Muscle of arm (tissue), 14 donors: Measurements from ENCODE around the gene NRG2. TPM values are rescaled to one million over a fixed set of nuclear protein-coding genes. Genes with fewer than 3 reads are reported as not detected.

Source experiments
- DNase-seq: peaks from one replicate; pipeline ENCODE4 v3.0.0-alpha.2; 2013
- long read RNA-seq, 11 donors: transcript quantifications; one replicate each; lab custom pipeline, GENCODE V29; 2026
- polyA plus RNA-seq, 12 donors: library from polyadenylated mRNA; unstranded; fragments of 120-200 nt; gene quantifications; one replicate each; pipeline ENCODE4 v1.2.1, GENCODE V29; 2013; ENCODE audit not compliant: insufficient read length in 12 of 12

NRG2 gene
- 1 to 10 TPM in 8 of 12 donors, under 1 TPM in 2, not detected in 2; 0.81 to 2.7 (median 1.4) TPM for polyA plus RNA-seq
- long read RNA-seq, donor 1, result 0 reads
- long read RNA-seq, donor 2, result 0 reads
- long read RNA-seq, donor 3, result 0 reads
- long read RNA-seq, donor 4, result 0 reads
- long read RNA-seq, donor 5, result 0 reads
- long read RNA-seq, donor 6, result 0 reads
- long read RNA-seq, donor 7, result 0 reads
- long read RNA-seq, donor 8, partial matches to known transcripts, result 0 of 1 reads
- long read RNA-seq, donor 8, other reads (novel, unspliced or antisense), result 0 of 1 reads
- long read RNA-seq, donor 9, result 0 reads
- long read RNA-seq, donor 10, result 0 reads
- long read RNA-seq, donor 11, result 0 reads

GRCh38 chr5:140042643-140043507 is at the start of gene NRG2:
Gene NRG2, minus strand, starts transcription at chr5:140043299.
- peak; percentile 66 for DNase-seq

- DNase-seq, result no peak
Measured at GRCh38 chr5:140090251-140090650, 47.2 kb upstream of the NRG2 start.

DNA sequence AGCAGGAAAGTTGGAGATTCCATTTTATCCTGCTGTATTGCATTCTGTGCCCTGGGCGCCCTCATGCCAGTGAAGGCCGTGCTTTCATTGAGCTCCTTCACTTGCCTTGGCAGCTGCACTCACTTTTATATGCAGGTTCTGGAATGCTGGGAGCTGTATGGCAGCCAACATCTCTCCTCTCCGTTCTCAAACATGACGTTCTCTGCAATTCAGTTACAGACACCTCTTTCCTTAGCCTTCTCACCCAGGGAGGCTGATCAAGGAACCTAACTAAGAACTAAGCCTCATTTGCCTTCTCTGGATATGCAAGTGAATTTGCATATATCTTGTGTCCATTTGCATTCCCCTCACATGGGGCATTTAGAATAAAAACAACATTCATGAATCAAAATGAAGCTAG is 41.4 kb upstream of the NRG2 start:
- no peak for DNase-seq

DNA sequence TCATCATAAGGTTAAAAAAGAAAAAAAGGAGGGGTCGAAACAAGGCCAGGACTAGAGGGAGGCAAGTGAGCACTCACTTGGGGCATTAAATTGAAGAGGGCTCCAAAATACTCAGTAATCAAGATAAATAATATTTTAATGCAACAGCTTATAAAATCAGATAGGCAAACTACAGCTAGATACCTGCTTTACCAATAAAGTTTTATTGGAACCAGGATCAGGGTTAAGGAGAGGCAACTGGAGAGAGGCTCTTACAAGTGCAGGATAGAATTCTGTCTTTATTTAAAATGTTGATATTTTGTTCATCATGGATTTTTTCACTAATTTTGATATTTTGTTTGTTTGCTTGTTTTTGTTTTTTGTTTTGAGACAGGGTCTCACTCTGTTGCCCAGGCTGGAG is 40.6 kb upstream of the NRG2 start:
- no peak for DNase-seq

DNA sequence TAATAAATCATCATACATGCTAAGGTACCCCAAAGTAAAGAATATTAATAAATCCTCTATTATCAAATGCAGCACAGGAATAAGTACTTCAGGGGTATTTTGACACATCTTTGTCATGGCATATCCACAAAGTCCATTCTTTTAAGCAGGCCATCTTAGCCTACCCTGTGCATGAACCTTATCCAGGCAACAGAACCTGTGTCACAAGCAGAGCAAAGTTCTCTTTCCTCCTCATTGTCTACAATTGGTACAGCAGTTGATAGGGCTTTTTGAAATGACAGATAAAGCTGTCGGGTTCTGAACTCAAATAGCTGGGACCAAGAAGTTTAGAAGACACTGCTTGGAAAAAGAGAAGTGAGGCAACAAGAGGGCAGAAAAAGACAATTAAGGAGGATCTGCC is 40.0 kb upstream of the NRG2 start:
- DNase-seq, result no peak

DNA sequence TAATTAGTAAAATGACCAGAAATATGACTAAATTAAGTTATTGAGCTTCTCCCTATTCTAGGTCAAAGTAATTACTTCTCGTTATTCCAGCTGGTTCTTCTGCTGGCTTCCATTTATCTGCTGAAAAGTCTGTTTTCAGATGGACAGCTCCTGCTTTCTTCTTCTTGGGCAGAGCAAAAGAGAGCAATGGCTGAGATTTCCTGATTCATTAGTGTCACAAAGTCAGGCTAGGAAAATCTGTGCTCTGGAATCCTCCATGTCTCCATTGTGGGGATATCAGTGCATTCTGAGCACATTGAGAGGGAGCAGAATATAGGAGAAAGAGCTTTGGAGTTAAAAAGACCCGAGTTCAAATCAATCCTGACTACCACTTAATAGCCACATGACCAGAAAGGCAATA is 33.7 kb upstream of the NRG2 start:
- DNase-seq, result no peak

GRCh38 chr5:140076142-140076541 is 33.0 kb upstream of the NRG2 start:
- DNase-seq, result no peak

DNA sequence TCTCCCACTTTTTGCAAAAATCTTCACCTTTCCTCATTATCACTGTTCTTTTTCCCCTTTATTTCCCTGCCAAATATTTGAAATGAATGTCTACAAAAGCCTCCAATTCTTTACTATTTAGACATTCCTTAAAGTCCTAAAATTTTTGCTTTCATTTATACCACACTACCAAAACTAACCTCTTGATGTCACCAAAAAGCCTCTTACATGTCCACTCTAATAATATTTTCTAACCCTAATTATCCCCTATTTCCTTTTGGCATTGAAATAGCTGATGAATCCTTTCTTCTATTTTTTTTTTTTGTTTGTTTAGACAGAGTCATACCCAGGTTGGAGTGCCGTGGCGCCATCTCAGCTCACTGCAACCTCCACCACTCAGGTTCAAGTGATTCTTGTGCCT is 32.3 kb upstream of the NRG2 start:
- no peak for DNase-seq

GRCh38 chr5:140073296-140073695 is 30.2 kb upstream of the NRG2 start:
- DNase-seq, result no peak

DNA sequence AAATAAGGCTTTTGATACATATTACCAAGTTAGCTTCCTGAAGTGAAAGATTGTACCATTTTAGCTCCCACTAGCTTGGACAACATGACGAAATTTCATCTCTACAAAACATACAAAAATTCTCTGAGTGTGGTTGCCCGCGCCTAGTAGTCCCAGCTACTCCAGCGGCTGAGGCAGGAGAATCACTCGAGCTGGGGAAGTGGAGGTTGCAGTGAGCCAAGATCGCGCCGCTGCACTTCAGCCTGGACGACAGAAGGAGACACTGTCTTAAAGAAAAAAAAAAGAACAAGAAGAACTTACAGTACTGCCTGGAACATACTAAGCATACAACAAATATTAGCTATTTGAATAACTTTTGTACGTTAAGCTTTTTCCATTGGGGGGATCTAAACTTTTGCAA is 29.7 kb upstream of the NRG2 start:
- DNase-seq, result no peak

- no peak for DNase-seq
Measured at GRCh38 chr5:140060816-140061215, 17.7 kb upstream of the NRG2 start.

DNA sequence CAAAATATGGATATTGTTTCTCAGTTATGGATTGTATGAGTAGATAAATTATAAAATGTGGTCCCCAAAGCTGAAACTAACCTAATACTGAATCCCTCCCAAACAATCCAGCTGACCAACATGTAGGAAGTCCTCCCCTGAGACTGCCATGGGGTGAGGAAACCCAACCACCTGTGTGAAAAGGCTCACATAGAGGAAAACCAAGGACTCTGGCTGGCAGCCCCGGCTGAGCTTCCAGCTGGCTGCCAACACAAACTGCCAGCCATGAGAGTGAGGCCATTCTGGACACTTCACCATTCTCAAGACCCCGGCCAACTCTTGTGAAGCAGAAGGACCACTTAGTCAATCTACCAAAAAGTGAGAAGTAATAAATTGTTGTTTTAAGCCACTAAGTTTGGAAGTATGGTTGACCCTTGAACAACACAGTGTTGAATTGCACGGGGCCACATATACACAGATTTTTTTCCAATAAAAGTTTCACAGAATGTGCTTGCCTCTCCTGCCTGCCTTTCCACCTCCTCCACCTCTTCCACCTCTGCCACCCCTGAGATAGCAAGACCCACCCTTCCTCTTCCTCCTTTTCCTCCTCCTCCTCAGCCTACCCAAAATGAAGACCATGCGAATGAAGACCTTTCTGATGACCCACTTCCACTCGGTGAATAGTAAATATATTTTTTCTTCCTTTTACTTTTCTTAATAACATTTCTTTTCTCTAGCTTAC is 15.3 kb upstream of the NRG2 start:
- no peak for DNase-seq

DNA sequence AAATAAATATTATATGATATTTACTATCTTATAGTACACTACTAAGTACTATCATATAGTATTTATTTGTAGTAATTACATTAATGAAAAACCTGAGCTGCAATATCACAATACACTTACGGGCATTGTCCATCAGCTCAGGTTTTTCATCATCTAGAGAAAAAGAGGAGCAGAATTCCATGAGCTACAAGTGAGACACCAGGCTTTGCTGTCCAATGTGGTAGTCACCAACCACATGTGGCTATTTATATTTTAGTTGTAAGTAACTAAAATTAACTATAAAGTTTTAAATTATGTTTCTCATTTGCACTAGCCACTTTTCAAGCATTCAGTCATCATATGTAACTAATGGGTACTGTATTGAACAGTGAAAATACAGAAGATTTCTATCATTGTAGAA is 13.8 kb upstream of the NRG2 start:
- no peak for DNase-seq

DNA sequence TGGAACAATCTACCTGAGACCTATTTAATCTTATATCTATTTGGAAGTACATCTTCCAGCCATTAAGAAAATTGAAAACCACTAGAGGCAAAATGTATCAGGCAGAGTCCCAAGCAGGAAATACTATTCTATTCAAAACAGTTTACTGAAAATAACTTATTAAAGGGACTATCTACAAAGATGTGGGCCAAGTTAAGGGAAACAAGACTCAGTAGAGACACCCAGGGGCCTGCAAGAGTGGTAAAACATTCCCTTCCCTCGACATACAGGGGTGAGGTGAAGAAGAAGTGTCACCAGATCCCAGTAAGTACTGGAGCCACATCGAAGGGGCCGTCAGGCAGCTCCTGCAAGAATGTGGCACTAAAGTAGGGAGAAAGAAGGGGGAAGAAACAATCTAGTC is 12.1 kb upstream of the NRG2 start:
- no peak for DNase-seq

GRCh38 chr5:140054086-140054689 is 11.1 kb upstream of the NRG2 start:
- no peak for DNase-seq

DNA sequence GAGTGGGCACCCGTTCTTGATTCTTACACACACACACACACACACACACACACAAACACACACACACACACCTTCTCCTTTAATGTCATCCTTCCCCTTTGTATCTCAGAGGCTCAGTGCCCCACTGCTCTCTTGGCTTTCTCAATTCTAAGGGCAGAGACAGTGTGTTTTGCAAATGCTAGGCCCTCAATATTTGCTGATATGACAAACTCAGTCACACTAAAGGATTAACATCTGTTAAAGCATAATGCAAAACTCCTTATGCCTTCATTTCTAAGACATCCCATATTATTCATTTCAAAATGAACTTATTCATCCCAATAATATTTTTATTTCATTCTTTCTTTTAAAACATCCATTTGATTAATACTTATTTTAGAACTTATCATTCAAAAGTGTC is 8.9 kb upstream of the NRG2 start:
- DNase-seq, result no peak

DNA sequence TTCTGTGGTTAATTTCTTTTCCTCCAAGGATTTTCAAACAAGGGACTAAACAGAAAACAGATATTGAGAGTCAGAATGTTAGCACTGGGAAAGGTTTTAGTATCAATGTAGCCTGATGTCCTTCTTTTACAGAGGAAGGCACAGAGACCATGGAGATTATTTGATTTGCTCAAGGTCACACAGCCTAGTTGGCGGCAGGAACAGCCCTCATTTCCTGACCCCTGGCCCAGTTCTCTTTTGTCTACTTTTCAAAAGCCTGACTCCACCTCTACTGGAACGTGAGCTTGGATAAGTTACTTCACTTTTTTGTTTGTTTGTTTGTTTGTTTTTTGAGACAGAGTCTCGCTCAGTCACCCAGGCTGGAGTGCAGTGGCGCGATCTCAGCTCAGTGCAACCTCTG is 6.6 kb upstream of the NRG2 start:
- no peak for DNase-seq

- DNase-seq, result no peak
Measured at GRCh38 chr5:140049205-140049604, 6.1 kb upstream of the NRG2 start.

- DNase-seq, result no peak
Measured at GRCh38 chr5:140044041-140044440, 942 bp upstream of the NRG2 start.

- no peak for DNase-seq
Measured at GRCh38 chr5:140043508-140043872, 391 bp upstream of the NRG2 start.

GRCh38 chr5:140042393-140042642 is 781 bp downstream of the NRG2 start:
- DNase-seq, result no peak
